NCI-H1417 (cell line): ENCODE measurements around the gene PPP2R5C.
"Not testable (repeated sequence)": the region's sequence is repeated elsewhere in the genome, so short reads cannot be mapped to it uniquely, and the experiment has no call there.

Source experiments
- DNase-seq, 3 experiments: peaks; one replicate each; lab custom pipeline; 2025; lab: John Stamatoyannopoulos, UW

Gene PPP2R5C

GRCh38 chr14:101781240-101782061, 19.9 kb downstream of the PPP2R5C start:
- peak in 2 of 3 experiments; percentile 54 to 56 for DNase-seq

GRCh38 chr14:101783260-101784016, 21.9 kb downstream of the PPP2R5C start:
- DNase-seq = no peak

GRCh38 chr14:101784631-101785030, 23.1 kb downstream of the PPP2R5C start:
- no peak for DNase-seq

GRCh38 chr14:101788016-101788635, 26.6 kb downstream of the PPP2R5C start:
- no peak for DNase-seq

GRCh38 chr14:101789222-101789621, 27.7 kb downstream of the PPP2R5C start:
- peak in 1 of 3 experiments; percentile 14 for DNase-seq

- no peak for DNase-seq
Observed at GRCh38 chr14:101790232-101790631, 28.7 kb downstream of the PPP2R5C start.

GRCh38 chr14:101791919-101792572, 30.5 kb downstream of the PPP2R5C start:
- DNase-seq = peak in 1 of 3 experiments; percentile 5

GRCh38 chr14:101796016-101796415, 34.5 kb downstream of the PPP2R5C start:
- DNase-seq = no peak

GRCh38 chr14:101796479-101796878, 35.0 kb downstream of the PPP2R5C start:
- DNase-seq = no peak

- no peak for DNase-seq
Observed at GRCh38 chr14:101797856-101798255, 36.3 kb downstream of the PPP2R5C start.

GRCh38 chr14:101804373-101804772, 42.9 kb downstream of the PPP2R5C start:
- not testable (repeated sequence) for DNase-seq

- DNase-seq = not testable (repeated sequence)
Observed at GRCh38 chr14:101806252-101806651, 44.7 kb downstream of the PPP2R5C start.

- peak in 2 of 3 experiments; percentile 59 to 77 for DNase-seq
Observed at GRCh38 chr14:101808020-101808641, 46.6 kb downstream of the PPP2R5C start.

GRCh38 chr14:101808894-101809670, 47.6 kb downstream of the PPP2R5C start:
- no peak for DNase-seq

GRCh38 chr14:101809671-101810514, 48.4 kb downstream of the PPP2R5C start:
- DNase-seq = peak; percentile 91 to 97 (median 94)

- no peak for DNase-seq
Observed at GRCh38 chr14:101810897-101811621, 49.5 kb downstream of the PPP2R5C start.

GRCh38 chr14:101812071-101812470, 50.6 kb downstream of the PPP2R5C start:
- no peak for DNase-seq

GRCh38 chr14:101813171-101813759, 51.8 kb downstream of the PPP2R5C start:
- DNase-seq = no peak

GRCh38 chr14:101813833-101814232, 52.3 kb downstream of the PPP2R5C start:
- DNase-seq = no peak
